PC-9 (cell line): ENCODE measurements around the gene NKIRAS1. TPM values are rescaled to one million over a fixed set of nuclear protein-coding genes. Genes with fewer than 3 reads are reported as not detected.
A peak's percentile ranks its signal among the peaks of the same experiment; 100 is the strongest.
"Not testable (repeated sequence)": the region's sequence is repeated elsewhere in the genome, so short reads cannot be mapped to it uniquely, and the experiment has no call there.

Experiments
- BruUV-seq: library from RNA; stranded (reverse); fragments of 400-500 nt; replicated peaks from 2 replicates; lab custom pipeline; 2021; lab: Mats Ljungman, UMichigan
- CTCF ChIA-PET: fragments of 300-600 bp; sonication (Branson Sonifier 250); formaldehyde crosslinking; loops from one replicate; lab custom pipeline; 2022; ENCODE audit warnings: antibody characterized with exemption; lab: Charles Lee
- POLR2A ChIA-PET: fragments of 300-600 bp; sonication (Branson Sonifier 250); formaldehyde crosslinking; loops from one replicate; lab custom pipeline; 2022; ENCODE audit warnings: antibody characterized with exemption; ENCODE audit not compliant: unreplicated experiment; lab: Charles Lee
- DNase-seq, 2 experiments: peaks; one replicate each; pipeline versions ENCODE4 v3.0.0 to v3.0.0-alpha.2; 2015 to 2022; ENCODE audit warnings: mixed read lengths in 1 of 2
- H2AFZ ChIP-seq: fragments of 200-600 bp; sonication (generic); 2 replicates; pipeline ENCODE4 v1.8.1; 2017; ENCODE audit warnings: antibody characterized with exemption
- H3F3A ChIP-seq: fragments of 200-600 bp; sonication (generic); 2 replicates; pipeline ENCODE4 v1.8.1; 2017; ENCODE audit warnings: antibody characterized with exemption, mild to moderate bottlenecking, low read depth; ENCODE audit not compliant: insufficient read depth
- H3K27ac ChIP-seq: fragments of 200-600 bp; sonication (generic); 2 replicates; pipeline ENCODE4 v1.6.1; 2016; ENCODE audit warnings: mixed run types
- H3K27me3 ChIP-seq: fragments of 200-600 bp; sonication (generic); 2 replicates; pipeline ENCODE4 v1.6.1; 2016; ENCODE audit warnings: low read depth, mixed run types; ENCODE audit not compliant: insufficient read depth
- H3K36me3 ChIP-seq: fragments of 200-600 bp; sonication (generic); 2 replicates; pipeline ENCODE4 v1.6.1; 2016; ENCODE audit warnings: low read depth, mixed run types
- H3K4me1 ChIP-seq: fragments of 200-600 bp; sonication (generic); replicated peaks from 2 replicates; pipeline ENCODE4 v1.6.1; 2016; ENCODE audit warnings: mixed run types; ENCODE audit not compliant: insufficient read depth
- H3K4me2 ChIP-seq: fragments of 200-600 bp; sonication (generic); 2 replicates; pipeline ENCODE4 v1.6.1; 2017; ENCODE audit warnings: mixed run types
- H3K4me3 ChIP-seq: fragments of 200-600 bp; sonication (generic); 2 replicates; pipeline ENCODE4 v1.6.1; 2016; ENCODE audit warnings: mixed run types
- H3K79me2 ChIP-seq: fragments of 200-600 bp; sonication (generic); 2 replicates; pipeline ENCODE4 v1.6.1; 2017; ENCODE audit warnings: low read depth, mixed run types
- H3K9me2 ChIP-seq: fragments of 200-600 bp; sonication (generic); 2 replicates; pipeline ENCODE4 v1.8.1; 2017; ENCODE audit warnings: mild to moderate bottlenecking; ENCODE audit not compliant: insufficient read depth
- H3K9me3 ChIP-seq: fragments of 200-600 bp; sonication (generic); 2 replicates; pipeline ENCODE4 v1.8.1; 2016; ENCODE audit warnings: low read depth; ENCODE audit not compliant: insufficient read depth
- H4K20me1 ChIP-seq: fragments of 200-600 bp; sonication (generic); 2 replicates; pipeline ENCODE4 v1.8.1; 2017; ENCODE audit not compliant: insufficient read depth
- CTCF ChIP-seq: fragments of 200-600 bp; sonication (generic); conservative IDR thresholded peaks from 2 replicates; pipeline ENCODE4 v1.6.1; 2017; ENCODE audit warnings: mixed run types, antibody characterized with exemption, mild to moderate bottlenecking, moderate library complexity
- EZH2 ChIP-seq: fragments of 200-600 bp; sonication (generic); IDR thresholded peaks from 2 replicates; pipeline ENCODE4 v1.8.0; 2017; ENCODE audit warnings: antibody characterized with exemption, low read depth
- intact Hi-C: fragments of 100-400 bp; cut with micrococcal nuclease; formaldehyde crosslinking; loops from one replicate; pipeline ENCODE4 v1.10.0; 2022; ENCODE audit not compliant: unreplicated experiment
- total RNA-seq: library from RNA; stranded (reverse); gene quantifications from 2 replicates; pipeline ENCODE4 v1.2.3, GENCODE V29; 2021

The NKIRAS1 gene
- total RNA-seq, 1 experiment from 2014 or later: 8.6 TPM

- Histone ChIP-seq H3K27ac (peak overlapping the region; percentile 33; the same call in 1 of the 2 replicates), H3K9me3 (no peaks in the 10 kb centered on the region), H3F3A (peaks cover 63% of the 10 kb centered on the region), H3K79me2 (peaks cover 44% of the 10 kb centered on the region), H3K4me2 (no peak overlapping the region; the same call in 1 of the 2 replicates), H3K9me2 (no peaks in the 10 kb centered on the region; the same call in 1 of the 2 replicates), H3K4me1 (peaks cover 24% of the 10 kb centered on the region), H4K20me1 (peaks cover 34% of the 10 kb centered on the region), H3K27me3 (no peaks in the 10 kb centered on the region), H3K4me3 (no peak overlapping the region), H3K36me3 (peaks cover 31% of the 10 kb centered on the region), H2AFZ (no peak overlapping the region)
- no TSS peak for BruUV-seq
- intact Hi-C loops: no loop called here
- no peak for DNase-seq
- CTCF ChIA-PET: interaction anchor here (0.5 kb wide), 1 partner anchor 903 kb away, joined by 3 read pairs; no protein-coding TSS in a partner anchor
- no peak for TF ChIP-seq EZH2
- no peak for TF ChIP-seq CTCF
- POLR2A ChIA-PET: no interaction called here
Observed at GRCh38 chr3:23921052-23921511, 4.3 kb upstream of the NKIRAS1 start.

GRCh38 chr3:23920151-23920655 lies 3.4 kb upstream of the NKIRAS1 start:
- Histone ChIP-seq H3K4me1 (peaks cover 30% of the 10 kb centered on the region), H3K27ac (peak overlapping the region; percentile 33; the same call in 1 of the 2 replicates), H2AFZ (no peak overlapping the region), H4K20me1 (peaks cover 34% of the 10 kb centered on the region), H3K27me3 (no peaks in the 10 kb centered on the region), H3F3A (peaks cover 63% of the 10 kb centered on the region), H3K36me3 (peaks cover 31% of the 10 kb centered on the region), H3K9me2 (no peaks in the 10 kb centered on the region; the same call in 1 of the 2 replicates), H3K4me3 (peak overlapping the region; percentile 91; the same call in 1 of the 2 replicates), H3K9me3 (no peaks in the 10 kb centered on the region), H3K79me2 (peaks cover 53% of the 10 kb centered on the region), H3K4me2 (peak overlapping the region; percentile 97)
- intact Hi-C loops: no loop called here
- POLR2A ChIA-PET: interaction anchor here (0.6 kb wide), 1 partner anchor 26 kb away, joined by 3 read pairs; no protein-coding TSS in a partner anchor
- CTCF ChIA-PET: interaction anchor here (0.6 kb wide), 2 partner anchors 541 to 749 kb away, joined by 3 to 6 read pairs; no protein-coding TSS in a partner anchor
- DNase-seq: no peak
- no peak for TF ChIP-seq CTCF
- TF ChIP-seq EZH2: no peak
- BruUV-seq: no TSS peak

GRCh38 chr3:23919628-23920027 lies 2.8 kb upstream of the NKIRAS1 start:
- H3K4me3 ChIP-seq: peak overlapping the region; percentile 91; the same call in 1 of the 2 replicates
- DNase-seq: no peak
- H3K4me1 ChIP-seq: peaks cover 35% of the 10 kb centered on the region
- TF ChIP-seq CTCF (no peak), EZH2 (no peak)
- H4K20me1 ChIP-seq: peaks cover 34% of the 10 kb centered on the region
- H3K27me3 ChIP-seq: no peaks in the 10 kb centered on the region
- H3K9me3 ChIP-seq: no peaks in the 10 kb centered on the region
- no peak overlapping the region for H2AFZ ChIP-seq
- CTCF ChIA-PET: interaction anchor here (0.6 kb wide), 2 partner anchors 540 to 748 kb away, joined by 3 to 6 read pairs; no protein-coding TSS in a partner anchor
- peak overlapping the region; percentile 97 for H3K4me2 ChIP-seq
- POLR2A ChIA-PET: interaction anchor here (0.6 kb wide), 1 partner anchor 27 kb away, joined by 3 read pairs; no protein-coding TSS in a partner anchor
- no peaks in the 10 kb centered on the region; the same call in 1 of the 2 replicates for H3K9me2 ChIP-seq
- H3F3A ChIP-seq: peaks cover 63% of the 10 kb centered on the region
- BruUV-seq: no TSS peak
- no peak overlapping the region for H3K27ac ChIP-seq
- intact Hi-C loops: loop anchor here (10.0 kb wide), 1 partner anchor 315 kb away; no protein-coding TSS in a partner anchor
- H3K79me2 ChIP-seq: peaks cover 59% of the 10 kb centered on the region
- H3K36me3 ChIP-seq: peaks cover 31% of the 10 kb centered on the region

- Histone ChIP-seq H3F3A (peaks cover 60% of the 10 kb centered on the region), H4K20me1 (peaks cover 34% of the 10 kb centered on the region), H3K4me1 (peaks cover 48% of the 10 kb centered on the region), H3K79me2 (peaks cover 72% of the 10 kb centered on the region), H3K27ac (peak overlapping the region; percentile 84), H3K4me3 (peak overlapping the region; percentile 91), H3K4me2 (peak overlapping the region; percentile 97), H3K36me3 (peaks cover 36% of the 10 kb centered on the region)
- H3K27me3 ChIP-seq, H2AFZ ChIP-seq, CTCF ChIA-PET, H3K9me3 ChIP-seq, H3K9me2 ChIP-seq, DNase-seq, BruUV-seq: not testable (repeated sequence)
- intact Hi-C loops: loop anchor here (10.0 kb wide), 1 partner anchor 316 kb away; no protein-coding TSS in a partner anchor
- POLR2A ChIA-PET: interaction anchor here (0.6 kb wide), 1 partner anchor 900 kb away, joined by 4 read pairs; no protein-coding TSS in a partner anchor
Observed at GRCh38 chr3:23918331-23918730, 1.5 kb upstream of the NKIRAS1 start.
